ENCODE data around the gene ST6GALNAC4.

DNA sequence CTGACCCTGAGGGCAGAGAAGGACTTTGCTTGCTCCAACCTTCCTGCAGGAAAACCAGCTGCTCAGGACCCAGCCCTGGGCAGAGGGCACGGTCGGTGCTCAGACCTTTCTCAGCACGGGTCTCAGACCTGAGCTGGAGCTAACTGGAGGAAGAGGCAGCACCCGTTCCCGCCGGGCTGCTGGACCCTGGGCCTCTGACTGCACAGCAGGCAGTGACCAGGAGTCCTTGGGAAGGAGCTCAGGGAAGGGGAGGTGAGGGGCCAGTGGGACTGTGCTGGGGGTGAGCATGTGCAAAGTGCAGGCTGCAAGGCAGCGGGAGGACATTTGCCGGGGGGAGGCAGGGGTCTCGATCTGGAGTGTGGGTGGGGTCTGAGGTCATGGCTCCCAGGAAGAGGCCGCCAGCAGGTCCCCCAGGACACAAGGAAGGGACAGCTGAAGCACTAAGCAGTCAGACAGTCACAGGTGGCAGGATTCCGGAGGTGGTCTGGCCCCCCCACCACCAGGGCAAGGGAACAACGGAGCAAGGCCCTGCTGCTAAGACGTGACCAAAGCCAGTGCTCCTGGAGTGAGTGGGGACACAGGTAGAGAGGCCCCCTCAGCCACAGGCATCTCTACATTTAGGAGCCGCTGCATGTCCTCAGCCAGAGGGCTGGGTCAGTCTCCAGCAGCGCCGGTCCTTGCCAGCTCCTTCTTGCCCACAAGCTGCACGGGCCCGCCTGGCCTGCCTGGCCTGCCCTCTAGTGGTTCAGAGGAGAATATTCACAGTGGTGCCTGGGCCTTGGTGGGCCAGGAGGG is 25.6 kb upstream of the ST6GALNAC4 start:
- TF ChIP-seq, protein P1, sequence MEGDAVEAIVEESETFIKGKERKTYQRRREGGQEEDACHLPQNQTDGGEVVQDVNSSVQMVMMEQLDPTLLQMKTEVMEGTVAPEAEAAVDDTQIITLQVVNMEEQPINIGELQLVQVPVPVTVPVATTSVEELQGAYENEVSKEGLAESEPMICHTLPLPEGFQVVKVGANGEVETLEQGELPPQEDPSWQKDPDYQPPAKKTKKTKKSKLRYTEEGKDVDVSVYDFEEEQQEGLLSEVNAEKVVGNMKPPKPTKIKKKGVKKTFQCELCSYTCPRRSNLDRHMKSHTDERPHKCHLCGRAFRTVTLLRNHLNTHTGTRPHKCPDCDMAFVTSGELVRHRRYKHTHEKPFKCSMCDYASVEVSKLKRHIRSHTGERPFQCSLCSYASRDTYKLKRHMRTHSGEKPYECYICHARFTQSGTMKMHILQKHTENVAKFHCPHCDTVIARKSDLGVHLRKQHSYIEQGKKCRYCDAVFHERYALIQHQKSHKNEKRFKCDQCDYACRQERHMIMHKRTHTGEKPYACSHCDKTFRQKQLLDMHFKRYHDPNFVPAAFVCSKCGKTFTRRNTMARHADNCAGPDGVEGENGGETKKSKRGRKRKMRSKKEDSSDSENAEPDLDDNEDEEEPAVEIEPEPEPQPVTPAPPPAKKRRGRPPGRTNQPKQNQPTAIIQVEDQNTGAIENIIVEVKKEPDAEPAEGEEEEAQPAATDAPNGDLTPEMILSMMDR (IDR thresholded peaks at IDR 0.05; ENCODE audit: low read depth, low read length), result peak; percentile 91
- no peak for TF ChIP-seq EZH2phosphoT487 (IDR thresholded peaks at IDR 0.05; ENCODE audit: low read depth)
